Muscle of arm (tissue), 12 donors: ENCODE data around the gene FEM1A. TPM values are rescaled to one million over a fixed set of nuclear protein-coding genes. Genes with fewer than 3 reads are reported as not detected.
"Not testable (repeated sequence)": the region's sequence is repeated elsewhere in the genome, so short reads cannot be mapped to it uniquely, and the experiment has no call there.

Experiments used
- DNase-seq: peaks from one replicate; pipeline ENCODE4 v3.0.0-alpha.2; 2013
- polyA plus RNA-seq, 12 donors: library from polyadenylated mRNA; unstranded; fragments of 120-200 nt; gene quantifications; one replicate each; pipeline ENCODE4 v1.2.1, GENCODE V29; 2013; ENCODE audit not compliant: insufficient read length in 12 of 12

The FEM1A gene
- polyA plus RNA-seq, 12 donors = 1.7 to 5.0 (median 2.7) TPM; not detected in 1

GRCh38 chr19:4768934-4769777 is 22.4 kb upstream of the FEM1A start:
- DNase-seq = peak; percentile 93

- DNase-seq = no peak
These were observed 19.0 kb upstream of the FEM1A start for GRCh38 chr19:4772566-4772965.

GRCh38 chr19:4773047-4773640 is 18.4 kb upstream of the FEM1A start:
- DNase-seq = no peak

- no peak for DNase-seq
These were observed 17.4 kb upstream of the FEM1A start for GRCh38 chr19:4774136-4774535.

- DNase-seq = no peak
These were observed 15.8 kb upstream of the FEM1A start for GRCh38 chr19:4775627-4776152.

- DNase-seq = no peak
These were observed 14.9 kb upstream of the FEM1A start for GRCh38 chr19:4776436-4777211.

- not testable (repeated sequence) for DNase-seq
These were observed 13.4 kb upstream of the FEM1A start for GRCh38 chr19:4778124-4778523.

- no peak for DNase-seq
These were observed 10.7 kb upstream of the FEM1A start for GRCh38 chr19:4780860-4781259.

GRCh38 chr19:4781801-4782200 is 9.7 kb upstream of the FEM1A start:
- DNase-seq = no peak

- DNase-seq = not testable (repeated sequence)
These were observed 5.0 kb upstream of the FEM1A start for GRCh38 chr19:4786412-4787016.

- DNase-seq = not testable (repeated sequence)
These were observed 708 bp downstream of the FEM1A start for GRCh38 chr19:4792019-4792865.

GRCh38 chr19:4792866-4793195 is 1.3 kb downstream of the FEM1A start:
- DNase-seq = not testable (repeated sequence)

- DNase-seq = not testable (repeated sequence)
These were observed 1.7 kb downstream of the FEM1A start for GRCh38 chr19:4793278-4793677.

- DNase-seq = no peak
These were observed 3.4 kb downstream of the FEM1A start for GRCh38 chr19:4794971-4795370.

- DNase-seq = no peak
These were observed 3.9 kb downstream of the FEM1A start for GRCh38 chr19:4795400-4795799.

GRCh38 chr19:4800591-4801081 is 9.1 kb downstream of the FEM1A start:
- DNase-seq = no peak

- DNase-seq = no peak
These were observed 9.6 kb downstream of the FEM1A start for GRCh38 chr19:4801085-4801619.

GRCh38 chr19:4802711-4803110 is 11.2 kb downstream of the FEM1A start:
- no peak for DNase-seq

GRCh38 chr19:4803736-4804695 is 12.5 kb downstream of the FEM1A start:
- peak; percentile 45 for DNase-seq
